ENCODE data around the gene MACO1.
"Not testable (repeated sequence)": the region's sequence is repeated elsewhere in the genome, so short reads cannot be mapped to it uniquely, and the experiment has no call there.

The MACO1 gene

GRCh38 chr1:25430073-25430966, at the start of gene MACO1:
Gene MACO1 (plus strand): TSS chr1:25430897. CDS start chr1:25431099, 202 bp downstream.
- TF ChIP-seq GATA1 (IDR thresholded peaks at IDR 0.05; ENCODE audit: low read depth, low read length) = no peak
- peak; percentile 98 for TF ChIP-seq POLR2A (IDR thresholded peaks at IDR 0.05; ENCODE audit: low read length)
- peak; percentile 97 to 98 for DNase-seq

GRCh38 chr1:25382543-25382942, 48.2 kb upstream of the MACO1 start:
- not testable (repeated sequence) for DNase-seq

GRCh38 chr1:25383090-25383489, 47.6 kb upstream of the MACO1 start:
- not testable (repeated sequence) for DNase-seq

GRCh38 chr1:25383875-25384274, 46.8 kb upstream of the MACO1 start:
- DNase-seq = not testable (repeated sequence)

GRCh38 chr1:25387096-25387495, 43.6 kb upstream of the MACO1 start:
- not testable (repeated sequence) for DNase-seq

- not testable (repeated sequence) for DNase-seq
These were observed 42.0 kb upstream of the MACO1 start for GRCh38 chr1:25388691-25389090.

GRCh38 chr1:25389721-25390120, 41.0 kb upstream of the MACO1 start:
- DNase-seq = not testable (repeated sequence)

GRCh38 chr1:25392841-25393240, 37.9 kb upstream of the MACO1 start:
- TF ChIP-seq GATA1 (IDR thresholded peaks at IDR 0.05; ENCODE audit: low read depth, low read length) (no peak), POLR2A (IDR thresholded peaks at IDR 0.05; ENCODE audit: low read length) (no peak)
- DNase-seq = no peak

GRCh38 chr1:25397549-25397948, 33.1 kb upstream of the MACO1 start:
- not testable (repeated sequence) for DNase-seq

- DNase-seq = not testable (repeated sequence)
These were observed 32.6 kb upstream of the MACO1 start for GRCh38 chr1:25398079-25398478.

- peak in 1 of 2 experiments; percentile 54 for DNase-seq
These were observed 27.5 kb upstream of the MACO1 start for GRCh38 chr1:25402947-25403803.

GRCh38 chr1:25405731-25406305, 24.9 kb upstream of the MACO1 start:
- not testable (repeated sequence) for DNase-seq

GRCh38 chr1:25409641-25410427, 20.9 kb upstream of the MACO1 start:
- peak in 1 of 2 experiments; percentile 57 for DNase-seq

- peak; percentile 92 to 97 for DNase-seq
- TF ChIP-seq GATA1 (IDR thresholded peaks at IDR 0.05; ENCODE audit: low read depth, low read length) = peak; percentile 51
These were observed 17.6 kb upstream of the MACO1 start for GRCh38 chr1:25412872-25413623.

- peak in 1 of 2 experiments; percentile 44 for DNase-seq
These were observed 16.5 kb upstream of the MACO1 start for GRCh38 chr1:25414157-25414556.

GRCh38 chr1:25414578-25414977, 16.1 kb upstream of the MACO1 start:
- peak in 1 of 2 experiments; percentile 52 for DNase-seq

- not testable (repeated sequence) for DNase-seq
These were observed 13.4 kb upstream of the MACO1 start for GRCh38 chr1:25417280-25417679.

GRCh38 chr1:25419339-25419738, 11.4 kb upstream of the MACO1 start:
- DNase-seq = peak in 1 of 2 experiments; percentile 40
